IPS-20b (cell line): Measurements from ENCODE around the gene DGCR2.
"Not testable (repeated sequence)": the region's sequence is repeated elsewhere in the genome, so short reads cannot be mapped to it uniquely, and the experiment has no call there.

Experiments used
- H3K27ac ChIP-seq: one replicate; pipeline ENCODE4 v1.5.1; 2013; ENCODE audit warnings: low read length
- H3K27me3 ChIP-seq: 2 replicates; pipeline ENCODE4 v1.6.1; 2013; ENCODE audit warnings: mild to moderate bottlenecking, low read length, inconsistent platforms; ENCODE audit not compliant: insufficient read depth
- H3K36me3 ChIP-seq: 2 replicates; pipeline ENCODE4 v1.6.1; 2013; ENCODE audit warnings: low read depth, mild to moderate bottlenecking, inconsistent platforms, low read length, moderate library complexity; ENCODE audit not compliant: insufficient read depth
- H3K4me1 ChIP-seq: 2 replicates; pipeline ENCODE4 v1.6.1; 2013; ENCODE audit warnings: mild to moderate bottlenecking, control low read depth, inconsistent platforms, low read length, moderate library complexity; ENCODE audit not compliant: insufficient read depth
- H3K4me3 ChIP-seq: 2 replicates; pipeline ENCODE4 v1.5.1; 2013; ENCODE audit warnings: mild to moderate bottlenecking, low read length, inconsistent platforms
- H3K9ac ChIP-seq: 2 replicates; pipeline ENCODE4 v1.6.1; 2013; ENCODE audit warnings: low read depth, mild to moderate bottlenecking, inconsistent platforms, low read length, moderate library complexity
- H3K9me3 ChIP-seq: 2 replicates; pipeline ENCODE4 v1.6.1; 2013; ENCODE audit warnings: mild to moderate bottlenecking, low read depth, low read length, inconsistent platforms; ENCODE audit not compliant: insufficient read depth

DGCR2 gene

GRCh38 chr22:19085233-19085718 lies 36.9 kb downstream of the DGCR2 start:
- H3K9ac ChIP-seq = no peak overlapping the region
- no peaks in the 10 kb centered on the region for H3K9me3 ChIP-seq
- H3K27ac ChIP-seq = no peak overlapping the region
- peaks cover 5% of the 10 kb centered on the region; the same call in 1 of the 2 replicates for H3K4me1 ChIP-seq
- H3K4me3 ChIP-seq = no peak overlapping the region
- H3K27me3 ChIP-seq = no peaks in the 10 kb centered on the region
- H3K36me3 ChIP-seq = peaks cover 10% of the 10 kb centered on the region

GRCh38 chr22:19084586-19084985 lies 37.6 kb downstream of the DGCR2 start:
- H3K4me3 ChIP-seq, H3K9me3 ChIP-seq, H3K4me1 ChIP-seq, H3K27ac ChIP-seq, H3K27me3 ChIP-seq, H3K9ac ChIP-seq: not testable (repeated sequence)
- H3K36me3 ChIP-seq = peaks cover 17% of the 10 kb centered on the region

- H3K27ac ChIP-seq, H3K4me3 ChIP-seq, H3K9me3 ChIP-seq, H3K4me1 ChIP-seq, H3K9ac ChIP-seq, H3K27me3 ChIP-seq: not testable (repeated sequence)
- peaks cover 20% of the 10 kb centered on the region for H3K36me3 ChIP-seq
These were observed 38.1 kb downstream of the DGCR2 start for GRCh38 chr22:19084126-19084525.

- H3K9ac ChIP-seq = no peak overlapping the region
- H3K27ac ChIP-seq = no peak overlapping the region
- H3K4me3 ChIP-seq = no peak overlapping the region
- H3K4me1 ChIP-seq = peaks cover 5% of the 10 kb centered on the region; the same call in 1 of the 2 replicates
- H3K9me3 ChIP-seq = no peaks in the 10 kb centered on the region
- H3K36me3 ChIP-seq = peaks cover 28% of the 10 kb centered on the region
- H3K27me3 ChIP-seq = no peaks in the 10 kb centered on the region
These were observed 39.4 kb downstream of the DGCR2 start for GRCh38 chr22:19082793-19083192.

- no peak overlapping the region for H3K27ac ChIP-seq
- no peak overlapping the region for H3K9ac ChIP-seq
- peaks cover 28% of the 10 kb centered on the region for H3K36me3 ChIP-seq
- H3K4me1 ChIP-seq = peaks cover 5% of the 10 kb centered on the region; the same call in 1 of the 2 replicates
- no peaks in the 10 kb centered on the region for H3K27me3 ChIP-seq
- no peak overlapping the region for H3K4me3 ChIP-seq
- H3K9me3 ChIP-seq = no peaks in the 10 kb centered on the region
These were observed 40.1 kb downstream of the DGCR2 start for GRCh38 chr22:19082101-19082500.

- Histone ChIP-seq H3K9ac (no peak overlapping the region), H3K27me3 (no peaks in the 10 kb centered on the region), H3K36me3 (peaks cover 28% of the 10 kb centered on the region), H3K4me3 (no peak overlapping the region), H3K9me3 (no peaks in the 10 kb centered on the region), H3K4me1 (peaks cover 5% of the 10 kb centered on the region; the same call in 1 of the 2 replicates), H3K27ac (no peak overlapping the region)
These were observed 40.9 kb downstream of the DGCR2 start for GRCh38 chr22:19081351-19081750.

GRCh38 chr22:19080853-19081252 lies 41.4 kb downstream of the DGCR2 start:
- Histone ChIP-seq H3K9me3 (no peaks in the 10 kb centered on the region), H3K9ac (no peak overlapping the region), H3K36me3 (peaks cover 28% of the 10 kb centered on the region), H3K27ac (no peak overlapping the region), H3K4me3 (no peak overlapping the region), H3K4me1 (0 out of 2 replicates have a peak, but pooled peaks cover 5% of the 10 kb centered on the region), H3K27me3 (no peaks in the 10 kb centered on the region)

GRCh38 chr22:19079691-19080090 lies 42.5 kb downstream of the DGCR2 start:
- no peak overlapping the region for H3K27ac ChIP-seq
- H3K4me3 ChIP-seq = no peak overlapping the region
- H3K27me3 ChIP-seq = no peaks in the 10 kb centered on the region
- H3K9ac ChIP-seq = no peak overlapping the region
- peaks cover 28% of the 10 kb centered on the region for H3K36me3 ChIP-seq
- H3K9me3 ChIP-seq = no peaks in the 10 kb centered on the region
- H3K4me1 ChIP-seq = no peaks in the 10 kb centered on the region

GRCh38 chr22:19075404-19075803 lies 46.8 kb downstream of the DGCR2 start:
- H3K9ac ChIP-seq = no peak overlapping the region
- H3K36me3 ChIP-seq = peaks cover 25% of the 10 kb centered on the region
- H3K27me3 ChIP-seq = no peaks in the 10 kb centered on the region
- no peaks in the 10 kb centered on the region for H3K4me1 ChIP-seq
- no peak overlapping the region for H3K27ac ChIP-seq
- H3K9me3 ChIP-seq = no peaks in the 10 kb centered on the region
- no peak overlapping the region for H3K4me3 ChIP-seq

- not testable (repeated sequence) for H3K27ac ChIP-seq, H3K27me3 ChIP-seq, H3K4me3 ChIP-seq, H3K9me3 ChIP-seq, H3K4me1 ChIP-seq, H3K9ac ChIP-seq
- H3K36me3 ChIP-seq = peaks cover 29% of the 10 kb centered on the region
These were observed 49.4 kb downstream of the DGCR2 start for GRCh38 chr22:19072853-19073252.

- Histone ChIP-seq H3K27me3 (no peaks in the 10 kb centered on the region), H3K4me1 (no peaks in the 10 kb centered on the region), H3K36me3 (peaks cover 47% of the 10 kb centered on the region), H3K27ac (no peak overlapping the region), H3K9me3 (no peaks in the 10 kb centered on the region), H3K4me3 (no peak overlapping the region), H3K9ac (no peak overlapping the region)
These were observed 51.6 kb downstream of the DGCR2 start for GRCh38 chr22:19070397-19071169.

GRCh38 chr22:19069451-19069850 lies 52.8 kb downstream of the DGCR2 start:
- Histone ChIP-seq H3K36me3 (peaks cover 58% of the 10 kb centered on the region), H3K9ac (no peak overlapping the region), H3K4me1 (no peaks in the 10 kb centered on the region), H3K4me3 (no peak overlapping the region), H3K27ac (no peak overlapping the region), H3K9me3 (no peaks in the 10 kb centered on the region), H3K27me3 (no peaks in the 10 kb centered on the region)
